HG03565 (cell line): ENCODE data around the gene NFKBIE.
A peak's percentile ranks its signal among the peaks of the same experiment; 100 is the strongest.

ENCODE experiments used
- ATAC-seq: cut with Tn5 transposase; IDR thresholded peaks from one replicate; pipeline ENCODE4 v1.9.1; 2021; ENCODE audit warnings: mild to moderate bottlenecking, moderate library complexity; ENCODE audit not compliant: unreplicated experiment

Gene NFKBIE

GRCh38 chr6:44275271-44275748, 10.0 kb upstream of the NFKBIE start:
- no peak for ATAC-seq

- ATAC-seq, result no peak
Measured at GRCh38 chr6:44273617-44274016, 8.3 kb upstream of the NFKBIE start.

- ATAC-seq, result no peak
Measured at GRCh38 chr6:44272999-44273566, 7.7 kb upstream of the NFKBIE start.

- no peak for ATAC-seq
Measured at GRCh38 chr6:44272529-44272928, 7.2 kb upstream of the NFKBIE start.

GRCh38 chr6:44271914-44272313, 6.6 kb upstream of the NFKBIE start:
- no peak for ATAC-seq

- no peak for ATAC-seq
Measured at GRCh38 chr6:44271406-44271723, 6.0 kb upstream of the NFKBIE start.

- ATAC-seq, result no peak
Measured at GRCh38 chr6:44270526-44271405, 5.4 kb upstream of the NFKBIE start.

GRCh38 chr6:44269921-44270525, 4.7 kb upstream of the NFKBIE start, which contains the start of gene TMEM151B:
TMEM151B (plus strand) TSS chr6:44270450; CDS start chr6:44270743, 293 bp downstream.
- ATAC-seq, result no peak

- ATAC-seq, result no peak
Measured at GRCh38 chr6:44269178-44269920, 4.0 kb upstream of the NFKBIE start.

GRCh38 chr6:44268095-44268628, 2.8 kb upstream of the NFKBIE start:
- no peak for ATAC-seq

- ATAC-seq, result no peak
Measured at GRCh38 chr6:44267252-44267651, 1.9 kb upstream of the NFKBIE start.

GRCh38 chr6:44266347-44266746, 996 bp upstream of the NFKBIE start:
- no peak for ATAC-seq

GRCh38 chr6:44265722-44266233, 427 bp upstream of the NFKBIE start:
- ATAC-seq, result no peak

GRCh38 chr6:44264154-44265006, 971 bp downstream of the NFKBIE start:
- peak; percentile 18 for ATAC-seq

- ATAC-seq, result no peak
Measured at GRCh38 chr6:44263354-44264100, 1.8 kb downstream of the NFKBIE start.

- no peak for ATAC-seq
Measured at GRCh38 chr6:44262467-44263353, 2.6 kb downstream of the NFKBIE start.

- ATAC-seq, result no peak
Measured at GRCh38 chr6:44261581-44261980, 3.8 kb downstream of the NFKBIE start.
